HG03196 (cell line): Measurements from ENCODE around the gene CR1.
"Not testable (repeated sequence)": the region's sequence is repeated elsewhere in the genome, so short reads cannot be mapped to it uniquely, and the experiment has no call there.

Experiments used
- ATAC-seq: cut with Tn5 transposase; IDR thresholded peaks from one replicate; pipeline ENCODE4 v1.9.1; 2021; ENCODE audit not compliant: unreplicated experiment

The CR1 gene

GRCh38 chr1:207579436-207579799 is 83.5 kb downstream of the CR1 start:
- ATAC-seq = peak; percentile 88

- no peak for ATAC-seq
These were observed 85.7 kb downstream of the CR1 start for GRCh38 chr1:207581496-207582153.

GRCh38 chr1:207589506-207589905 is 93.5 kb downstream of the CR1 start:
- ATAC-seq = not testable (repeated sequence)

- not testable (repeated sequence) for ATAC-seq
These were observed 95.2 kb downstream of the CR1 start for GRCh38 chr1:207591205-207591604.

- ATAC-seq = not testable (repeated sequence)
These were observed 98.1 kb downstream of the CR1 start for GRCh38 chr1:207594095-207594494.

GRCh38 chr1:207603777-207604176 is 107.8 kb downstream of the CR1 start:
- ATAC-seq = no peak

- no peak for ATAC-seq
These were observed 109.7 kb downstream of the CR1 start for GRCh38 chr1:207605444-207606361.

- no peak for ATAC-seq
These were observed 110.4 kb downstream of the CR1 start for GRCh38 chr1:207606362-207606755.

- no peak for ATAC-seq
These were observed 116.8 kb downstream of the CR1 start for GRCh38 chr1:207612762-207613161.

- peak; percentile 90 for ATAC-seq
These were observed 124.0 kb downstream of the CR1 start for GRCh38 chr1:207619871-207620542.

GRCh38 chr1:207620543-207620893 is 124.6 kb downstream of the CR1 start:
- no peak for ATAC-seq

GRCh38 chr1:207625504-207626071 is 129.6 kb downstream of the CR1 start:
- not testable (repeated sequence) for ATAC-seq

- no peak for ATAC-seq
These were observed 131.0 kb downstream of the CR1 start for GRCh38 chr1:207626972-207627337.

GRCh38 chr1:207627496-207627895 is 131.5 kb downstream of the CR1 start:
- ATAC-seq = no peak

- no peak for ATAC-seq
These were observed 132.8 kb downstream of the CR1 start for GRCh38 chr1:207628776-207629175.

GRCh38 chr1:207631137-207631536 is 135.2 kb downstream of the CR1 start:
- ATAC-seq = no peak

- no peak for ATAC-seq
These were observed 137.3 kb downstream of the CR1 start for GRCh38 chr1:207633226-207633625.

- not testable (repeated sequence) for ATAC-seq
These were observed 137.8 kb downstream of the CR1 start for GRCh38 chr1:207633699-207634289.

GRCh38 chr1:207634293-207634692 is 138.3 kb downstream of the CR1 start:
- ATAC-seq = not testable (repeated sequence)

GRCh38 chr1:207635569-207636186 is 139.7 kb downstream of the CR1 start:
- not testable (repeated sequence) for ATAC-seq
